H1 (cell line): ENCODE measurements around the gene KRTAP12-2. TPM values are rescaled to one million over a fixed set of nuclear protein-coding genes. Genes with fewer than 3 reads are reported as not detected.

Experiments
- CTCF ChIA-PET: fragments of 300-600 bp; sonication (Branson Sonifier 250); formaldehyde crosslinking; loops from one replicate; lab custom pipeline; 2021; ENCODE audit not compliant: partially characterized antibody; lab: Charles Lee
- POLR2A ChIA-PET: fragments of 300-600 bp; sonication (Branson Sonifier 250); formaldehyde crosslinking; loops from one replicate; lab custom pipeline; 2021; ENCODE audit warnings: inconsistent platforms; ENCODE audit not compliant: partially characterized antibody; lab: Charles Lee
- DNase-seq, 2 experiments: peaks; one replicate each; pipeline versions ENCODE4 v3.0.0 to v3.0.0-alpha.2; 2010 to 2022; ENCODE audit warnings: low spot score in 2 of 2, low read depth in 1 of 2, mixed read lengths in 1 of 2
- FAIRE-seq: peaks from 2 replicates; lab custom pipeline; 2011; peaks lifted over from hg19 to GRCh38; lab: Jason Lieb, UNC
- H2AFZ ChIP-seq: 2 replicates; pipeline ENCODE4 v1.8.1; 2012; ENCODE audit warnings: low read length, inconsistent platforms
- H2AK5ac ChIP-seq: 2 replicates; pipeline ENCODE4 v1.6.1; 2013; ENCODE audit warnings: low read depth, low read length
- H2BK120ac ChIP-seq: replicated peaks from 2 replicates; pipeline ENCODE3; 2013; ENCODE audit warnings: low read depth, low read length, inconsistent platforms
- H2BK12ac ChIP-seq: 2 replicates; pipeline ENCODE4 v1.6.1; 2013; ENCODE audit warnings: low read depth, low read length
- H2BK15ac ChIP-seq: 2 replicates; pipeline ENCODE4 v1.6.1; 2013; ENCODE audit warnings: low read length
- H2BK20ac ChIP-seq: 2 replicates; pipeline ENCODE4 v1.6.1; 2013; ENCODE audit warnings: low read length
- H2BK5ac ChIP-seq: 2 replicates; pipeline ENCODE4 v1.6.1; 2013; ENCODE audit warnings: low read depth, low read length
- H3K14ac ChIP-seq: 2 replicates; pipeline ENCODE4 v1.6.1; 2013; ENCODE audit warnings: inconsistent platforms; ENCODE audit not compliant: insufficient read length
- H3K18ac ChIP-seq: 2 replicates; pipeline ENCODE4 v1.6.1; 2013; ENCODE audit warnings: low read length; ENCODE audit errors: extremely low read depth
- H3K23ac ChIP-seq: 2 replicates; pipeline ENCODE4 v1.6.1; 2013; ENCODE audit warnings: inconsistent platforms; ENCODE audit not compliant: insufficient read length
- H3K23me2 ChIP-seq: 2 replicates; pipeline ENCODE4 v1.6.1; 2013; ENCODE audit warnings: low read depth, low read length
- H3K27ac ChIP-seq: 2 replicates; pipeline ENCODE4 v1.6.1; 2011; ENCODE audit warnings: low read depth, low read length, inconsistent platforms
- H3K27me3 ChIP-seq, 4 experiments: replicated peaks in 1 of 4; 1 replicate in 1 of 4; 2 replicates in 3 of 4; pipeline versions ENCODE4 v1.6.1 to v1.8.1; 2011 to 2013; ENCODE audit warnings: low read length in 3 of 4, mild to moderate bottlenecking in 3 of 4, inconsistent platforms in 2 of 4, mixed read lengths in 2 of 4, moderate library complexity in 1 of 4; ENCODE audit not compliant: control insufficient read depth in 3 of 4, insufficient read depth in 3 of 4; ENCODE audit errors: extremely low read depth in 1 of 4
- H3K36me3 ChIP-seq, 4 experiments: 2 replicates each; pipeline versions ENCODE4 v1.6.1 to v1.8.1; 2011 to 2013; ENCODE audit warnings: mild to moderate bottlenecking in 4 of 4, low read length in 3 of 4, moderate library complexity in 2 of 4, control low read depth in 1 of 4, inconsistent platforms in 1 of 4; ENCODE audit not compliant: insufficient read depth in 4 of 4, control insufficient read depth in 2 of 4
- H3K4ac ChIP-seq: replicated peaks from 2 replicates; pipeline ENCODE3; 2013; ENCODE audit warnings: low read length, low read depth, mixed read lengths, inconsistent platforms; ENCODE audit not compliant: insufficient read length
- H3K4me1 ChIP-seq, 4 experiments: replicated peaks in 1 of 4; 1 replicate in 1 of 4; 2 replicates in 3 of 4; pipeline versions ENCODE4 v1.6.1 to v1.8.1; 2011 to 2013; ENCODE audit warnings: low read length in 3 of 4, inconsistent platforms in 2 of 4, mixed read lengths in 1 of 4; ENCODE audit not compliant: insufficient read depth in 4 of 4, control insufficient read depth in 3 of 4
- H3K4me2 ChIP-seq, 2 experiments: 2 replicates each; pipeline versions ENCODE4 v1.6.1 to v1.8.1; 2011 to 2013; ENCODE audit warnings: low read depth in 2 of 2, low read length in 2 of 2, control low read depth in 1 of 2, inconsistent platforms in 1 of 2, mild to moderate bottlenecking in 1 of 2; ENCODE audit not compliant: insufficient read depth in 1 of 2
- H3K4me3 ChIP-seq, 4 experiments: fragments of 200-600, 300-600 bp in 1 of 4; sonication (generic), shearing (Covaris generic), sonication (Bioruptor Twin) in 1 of 4; 2 replicates each; pipeline versions ENCODE4 v1.5.1 to v1.8.1; 2011 to 2016; ENCODE audit warnings: low read length in 4 of 4, low read depth in 3 of 4, control low read depth in 2 of 4, inconsistent platforms in 2 of 4, mild to moderate bottlenecking in 2 of 4, mixed read lengths in 1 of 4, moderate library complexity in 1 of 4; ENCODE audit not compliant: insufficient read depth in 2 of 4; ENCODE audit errors: extremely low read depth in 1 of 4
- H3K56ac ChIP-seq: replicated peaks from 2 replicates; pipeline ENCODE3; 2013; ENCODE audit warnings: low read depth, mild to moderate bottlenecking, mixed read lengths, low read length, inconsistent platforms; ENCODE audit not compliant: insufficient read length
- H3K79me1 ChIP-seq: 2 replicates; pipeline ENCODE4 v1.6.1; 2013; ENCODE audit warnings: low read depth, low read length, control low read depth
- H3K79me2 ChIP-seq, 2 experiments: 2 replicates each; pipeline versions ENCODE4 v1.6.1 to v1.8.1; 2012 to 2013; ENCODE audit warnings: low read length in 2 of 2, mild to moderate bottlenecking in 2 of 2, inconsistent platforms in 1 of 2; ENCODE audit not compliant: insufficient read depth in 2 of 2, control insufficient read depth in 1 of 2
- H3K9ac ChIP-seq, 4 experiments: replicated peaks in 1 of 4; 1 replicate in 1 of 4; 2 replicates in 3 of 4; pipeline versions ENCODE4 v1.6.1 to v1.8.1; 2011 to 2013; ENCODE audit warnings: low read depth in 3 of 4, low read length in 3 of 4, control low read depth in 2 of 4, mild to moderate bottlenecking in 2 of 4, moderate library complexity in 2 of 4, inconsistent platforms in 1 of 4; ENCODE audit errors: extremely low read depth in 1 of 4
- H3K9me3 ChIP-seq, 2 experiments: 2 replicates each; pipeline versions ENCODE4 v1.6.1 to v1.8.1; 2012 to 2013; ENCODE audit warnings: mild to moderate bottlenecking in 2 of 2, moderate library complexity in 2 of 2, control low read depth in 1 of 2, inconsistent platforms in 1 of 2, low read depth in 1 of 2, low read length in 1 of 2, mixed read lengths in 1 of 2; ENCODE audit not compliant: insufficient read depth in 2 of 2
- H4K20me1 ChIP-seq, 2 experiments: replicated peaks in 1 of 2; 2 replicates each; pipeline versions ENCODE3 to v1.8.1; 2011 to 2013; ENCODE audit warnings: inconsistent platforms in 2 of 2, low read length in 2 of 2, mild to moderate bottlenecking in 1 of 2; ENCODE audit not compliant: insufficient read depth in 2 of 2, control insufficient read depth in 1 of 2
- H4K5ac ChIP-seq: 2 replicates; pipeline ENCODE4 v1.6.1; 2013; ENCODE audit warnings: low read length, low read depth, mixed read lengths, inconsistent platforms; ENCODE audit not compliant: insufficient read length
- H4K8ac ChIP-seq: 2 replicates; pipeline ENCODE4 v1.8.0; 2013; ENCODE audit warnings: mild to moderate bottlenecking, moderate library complexity, low read length, inconsistent platforms; ENCODE audit not compliant: insufficient read depth; ENCODE audit errors: extremely low read depth
- H4K91ac ChIP-seq: replicated peaks from 2 replicates; pipeline ENCODE3; 2013; ENCODE audit warnings: low read length, mixed read lengths, inconsistent platforms; ENCODE audit not compliant: insufficient read length
- ATF3 ChIP-seq: IDR thresholded peaks from 2 replicates; pipeline ENCODE4 v1.6.1; 2011; ENCODE audit warnings: low read depth, mild to moderate bottlenecking, low read length; ENCODE audit not compliant: insufficient read depth
- HDAC2 ChIP-seq, 2 experiments: fragments of 300-600 bp in 1 of 2; sonication (generic) in 1 of 2; IDR thresholded peaks; 2 replicates each; pipeline ENCODE4 v1.6.1; 2011 to 2012; ENCODE audit warnings: low read depth in 2 of 2, low read length in 2 of 2, mild to moderate bottlenecking in 2 of 2, moderate library complexity in 2 of 2, borderline replicate concordance in 1 of 2, inconsistent platforms in 1 of 2
- KDM5A ChIP-seq: fragments of 200-600 bp; IDR thresholded peaks from 2 replicates; pipeline ENCODE4 v1.7.1; 2012; ENCODE audit warnings: mild to moderate bottlenecking, low read length, inconsistent platforms, mixed read lengths
- WGBS, 2 experiments: shearing (Covaris generic) in 1 of 2; methylation state at CpG; one replicate each; pipeline versions ENCODE4 v1.1.6 to v1.1.7; 2013 to 2015; ENCODE audit warnings: low lambda C conversion rate in 2 of 2, mixed read lengths in 2 of 2, inconsistent platforms in 1 of 2, low coverage in 1 of 2, missing lambda C conversion rate in 1 of 2; ENCODE audit not compliant: insufficient replicate concordance in 2 of 2, insufficient coverage in 1 of 2, insufficient read length in 1 of 2; ENCODE audit errors: extremely low coverage in 1 of 2, missing lambda C conversion rate in 1 of 2; 5-methylcytosine and 5-hydroxymethylcytosine counted together
- polyA plus RNA-seq, 7 experiments: library from polyadenylated mRNA; depleted of rRNA in 3 of 7; stranded (reverse) in 5 of 7; unstranded in 2 of 7; fragments of >200 nt in 5 of 7; fragments of 200-250 nt in 2 of 7; gene quantifications; 1 replicate in 5 of 7; 2 replicates in 1 of 7; 4 replicates in 1 of 7; pipeline versions ENCODE4 v1.2.1 to v1.2.3, GENCODE V29; 2011 to 2013; ENCODE audit warnings: missing spikeins in 2 of 7, mixed read lengths in 2 of 7
- total RNA-seq: library from RNA; stranded (reverse); fragmentation: NEBNext Ultra II Directional; extraction: Animal tissue kit (Norgen Biotek cat#: 25700); gene quantifications from 2 replicates; pipeline ENCODE4 v1.2.1, GENCODE V29; 2021
- TF ChIP-seq, protein P1 (sequence below), 3 experiments: IDR thresholded peaks; 1 replicate in 2 of 3; 2 replicates in 1 of 3; pipeline versions ENCODE4 v1.5.1 to v1.6.1; 2011; ENCODE audit warnings: low read length in 3 of 3, mild to moderate bottlenecking in 3 of 3, inconsistent platforms in 2 of 3, low read depth in 1 of 3, moderate library complexity in 1 of 3; ENCODE audit not compliant: insufficient read depth in 1 of 3; ENCODE audit errors: control extremely low read depth in 1 of 3

Gene KRTAP12-2
- total and polyA plus RNA-seq, 2 of the 8 experiments (the other 6 are each of a cell fraction or from before 2014, with no cell fraction given): 0.50 TPM; not detected in 1

DNA sequence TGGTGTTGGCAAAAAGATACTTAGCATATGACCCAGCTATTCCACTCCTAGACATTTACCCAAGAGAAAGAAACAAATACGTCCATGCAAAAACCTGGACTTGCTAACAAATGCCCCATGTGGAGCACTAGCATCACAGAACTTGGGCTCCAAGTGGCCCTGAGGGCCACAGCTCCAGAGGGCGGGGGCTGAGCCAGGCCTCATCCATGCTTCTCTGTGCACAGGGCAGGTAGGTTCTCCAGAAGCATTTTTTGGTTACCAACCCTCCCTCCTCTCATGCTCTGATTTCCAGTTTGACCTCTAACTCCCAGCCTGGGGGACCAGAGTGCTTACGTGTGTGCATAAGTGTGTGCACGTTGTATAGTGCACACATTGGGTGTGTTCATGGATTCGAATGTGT is 2.0 kb downstream of the KRTAP12-2 start:
- Histone ChIP-seq H3K23me2 (no peaks in the 10 kb centered on the region), H3K9me3 (peaks cover 4% of the 10 kb centered on the region in 2 experiments; a peak in 2 of 4 replicates), H3K56ac (no peak overlapping the region), H3K36me3 (no peaks in the 10 kb centered on the region), H3K23ac (no peak overlapping the region), H3K27ac (no peak overlapping the region), H3K9ac (no peak overlapping the region), H2AK5ac (no peak overlapping the region), H3K18ac (no peak overlapping the region), H2BK20ac (no peak overlapping the region), H2BK120ac (no peak overlapping the region), H3K79me2 (no peaks in the 10 kb centered on the region; a peak in 1 of 4 replicates), H2BK15ac (no peak overlapping the region), H2BK12ac (no peak overlapping the region), H4K20me1 (no peaks in the 10 kb centered on the region), H3K4me1 (peaks cover 0 to 8% (median 0%) of the 10 kb centered on the region in 4 experiments; a peak in 2 of 7 replicates), H4K91ac (no peak overlapping the region), H4K5ac (no peak overlapping the region), H2AFZ (no peak overlapping the region), H2BK5ac (no peak overlapping the region), H3K4me3 (no peak overlapping the region), H3K14ac (no peak overlapping the region), H4K8ac (no peak overlapping the region), H3K4ac (peak overlapping the region; percentile 44), H3K4me2 (no peak overlapping the region), H3K79me1 (no peaks in the 10 kb centered on the region), H3K27me3 (no peaks in the 10 kb centered on the region)
- DNase-seq: no peak
- TF ChIP-seq, protein P1, sequence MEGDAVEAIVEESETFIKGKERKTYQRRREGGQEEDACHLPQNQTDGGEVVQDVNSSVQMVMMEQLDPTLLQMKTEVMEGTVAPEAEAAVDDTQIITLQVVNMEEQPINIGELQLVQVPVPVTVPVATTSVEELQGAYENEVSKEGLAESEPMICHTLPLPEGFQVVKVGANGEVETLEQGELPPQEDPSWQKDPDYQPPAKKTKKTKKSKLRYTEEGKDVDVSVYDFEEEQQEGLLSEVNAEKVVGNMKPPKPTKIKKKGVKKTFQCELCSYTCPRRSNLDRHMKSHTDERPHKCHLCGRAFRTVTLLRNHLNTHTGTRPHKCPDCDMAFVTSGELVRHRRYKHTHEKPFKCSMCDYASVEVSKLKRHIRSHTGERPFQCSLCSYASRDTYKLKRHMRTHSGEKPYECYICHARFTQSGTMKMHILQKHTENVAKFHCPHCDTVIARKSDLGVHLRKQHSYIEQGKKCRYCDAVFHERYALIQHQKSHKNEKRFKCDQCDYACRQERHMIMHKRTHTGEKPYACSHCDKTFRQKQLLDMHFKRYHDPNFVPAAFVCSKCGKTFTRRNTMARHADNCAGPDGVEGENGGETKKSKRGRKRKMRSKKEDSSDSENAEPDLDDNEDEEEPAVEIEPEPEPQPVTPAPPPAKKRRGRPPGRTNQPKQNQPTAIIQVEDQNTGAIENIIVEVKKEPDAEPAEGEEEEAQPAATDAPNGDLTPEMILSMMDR (IDR thresholded peaks at IDR 0.05; ENCODE audit: control extremely low read depth in 1 of 3, insufficient read depth in 1 of 3, low read depth in 1 of 3, low read length in 3 of 3): no peak
- TF ChIP-seq HDAC2 (IDR thresholded peaks at IDR 0.05; ENCODE audit: borderline replicate concordance in 1 of 2, low read depth in 2 of 2, low read length in 2 of 2) (no peak), ATF3 (no peak), KDM5A (no peak)
- 91% methylated on average over 5 of the region's 5 CpGs; no CpG with 5 or more reads in 1 of the 2 experiments for WGBS, 2 experiments
- POLR2A ChIA-PET: interaction anchor here (1.5 kb wide), 1 partner anchor 8 kb away, joined by 4 read pairs; no protein-coding TSS in a partner anchor
- no peak for FAIRE-seq
- CTCF ChIA-PET: interaction anchor here (0.9 kb wide), 1 partner anchor 14 kb away, joined by 3 read pairs; no protein-coding TSS in a partner anchor
